Endothelial cell (in vitro differentiated cells): ENCODE results near the gene MED9. TPM values are rescaled to one million over a fixed set of nuclear protein-coding genes. Genes with fewer than 3 reads are reported as not detected.

Source experiments
- DNase-seq: peaks from one replicate; pipeline ENCODE4 v3.0.0; 2021; ENCODE audit warnings: low spot score
- H3K27ac Mint-ChIP-seq: one replicate; pipeline ENCODE4 v1.8.0; 2021; ENCODE audit warnings: mixed read lengths, inconsistent platforms; ENCODE audit not compliant: unreplicated experiment
- H3K27me3 Mint-ChIP-seq: one replicate; pipeline ENCODE4 v1.8.0; 2021; ENCODE audit warnings: mild to moderate bottlenecking, moderate library complexity, mixed read lengths, inconsistent platforms; ENCODE audit not compliant: unreplicated experiment
- H3K36me3 Mint-ChIP-seq: one replicate; pipeline ENCODE4 v1.8.0; 2021; ENCODE audit warnings: mild to moderate bottlenecking, low read depth, mixed read lengths, inconsistent platforms; ENCODE audit not compliant: unreplicated experiment
- H3K4me1 Mint-ChIP-seq: one replicate; pipeline ENCODE4 v1.8.0; 2021; ENCODE audit warnings: mild to moderate bottlenecking, mixed read lengths, inconsistent platforms; ENCODE audit not compliant: unreplicated experiment
- H3K4me3 Mint-ChIP-seq: one replicate; pipeline ENCODE4 v1.8.0; 2021; ENCODE audit warnings: mild to moderate bottlenecking, mixed read lengths, inconsistent platforms; ENCODE audit not compliant: unreplicated experiment
- H3K9me3 Mint-ChIP-seq: one replicate; pipeline ENCODE4 v1.8.0; 2021; ENCODE audit warnings: mixed read lengths, inconsistent platforms; ENCODE audit not compliant: unreplicated experiment
- total RNA-seq: library from RNA; stranded (reverse); fragmentation: NEBNext Ultra II Directional; extraction: Animal tissue kit (Norgen Biotek cat#: 25700); gene quantifications from one replicate; pipeline ENCODE4 v1.2.1, GENCODE V29; 2021; ENCODE audit not compliant: unreplicated experiment
- TF ChIP-seq, protein P1 (sequence below): fragments of 200-600 bp; sonication (generic); IDR thresholded peaks from one replicate; pipeline ENCODE4 v1.5.0; 2021; ENCODE audit warnings: antibody characterized with exemption; ENCODE audit not compliant: unreplicated experiment

Gene MED9
- total RNA-seq, 1 donor from 2014 or later: 14.2 TPM

DNA sequence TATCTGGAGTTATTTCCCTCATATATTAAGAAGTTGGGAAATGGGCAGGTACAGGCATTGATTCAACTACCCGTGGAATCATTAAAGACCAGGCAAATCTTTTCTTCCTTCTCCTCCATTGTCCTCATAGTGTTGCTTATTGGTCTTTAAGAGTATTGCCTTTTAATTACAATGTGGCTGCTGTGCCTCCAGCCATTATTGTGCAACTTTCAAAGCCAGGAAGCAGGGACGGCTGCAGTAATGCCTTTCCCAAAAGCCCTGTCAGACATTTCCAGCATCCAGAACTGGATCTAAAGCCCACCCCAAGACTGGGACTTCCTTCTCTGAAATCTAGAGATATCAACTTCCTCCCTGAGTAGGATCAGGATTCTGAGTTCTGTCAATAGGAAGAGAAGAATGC, 42.3 kb upstream of the MED9 start:
- no peak for DNase-seq
- no peaks in the 10 kb centered on the region for H3K36me3 Mint-ChIP-seq
- H3K9me3 Mint-ChIP-seq: peaks cover 3% of the 10 kb centered on the region
- no peaks in the 10 kb centered on the region for H3K4me1 Mint-ChIP-seq
- TF ChIP-seq, protein P1, sequence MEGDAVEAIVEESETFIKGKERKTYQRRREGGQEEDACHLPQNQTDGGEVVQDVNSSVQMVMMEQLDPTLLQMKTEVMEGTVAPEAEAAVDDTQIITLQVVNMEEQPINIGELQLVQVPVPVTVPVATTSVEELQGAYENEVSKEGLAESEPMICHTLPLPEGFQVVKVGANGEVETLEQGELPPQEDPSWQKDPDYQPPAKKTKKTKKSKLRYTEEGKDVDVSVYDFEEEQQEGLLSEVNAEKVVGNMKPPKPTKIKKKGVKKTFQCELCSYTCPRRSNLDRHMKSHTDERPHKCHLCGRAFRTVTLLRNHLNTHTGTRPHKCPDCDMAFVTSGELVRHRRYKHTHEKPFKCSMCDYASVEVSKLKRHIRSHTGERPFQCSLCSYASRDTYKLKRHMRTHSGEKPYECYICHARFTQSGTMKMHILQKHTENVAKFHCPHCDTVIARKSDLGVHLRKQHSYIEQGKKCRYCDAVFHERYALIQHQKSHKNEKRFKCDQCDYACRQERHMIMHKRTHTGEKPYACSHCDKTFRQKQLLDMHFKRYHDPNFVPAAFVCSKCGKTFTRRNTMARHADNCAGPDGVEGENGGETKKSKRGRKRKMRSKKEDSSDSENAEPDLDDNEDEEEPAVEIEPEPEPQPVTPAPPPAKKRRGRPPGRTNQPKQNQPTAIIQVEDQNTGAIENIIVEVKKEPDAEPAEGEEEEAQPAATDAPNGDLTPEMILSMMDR: no peak
- no peak overlapping the region for H3K4me3 Mint-ChIP-seq
- H3K27me3 Mint-ChIP-seq: peaks cover 2% of the 10 kb centered on the region
- no peak overlapping the region for H3K27ac Mint-ChIP-seq

DNA sequence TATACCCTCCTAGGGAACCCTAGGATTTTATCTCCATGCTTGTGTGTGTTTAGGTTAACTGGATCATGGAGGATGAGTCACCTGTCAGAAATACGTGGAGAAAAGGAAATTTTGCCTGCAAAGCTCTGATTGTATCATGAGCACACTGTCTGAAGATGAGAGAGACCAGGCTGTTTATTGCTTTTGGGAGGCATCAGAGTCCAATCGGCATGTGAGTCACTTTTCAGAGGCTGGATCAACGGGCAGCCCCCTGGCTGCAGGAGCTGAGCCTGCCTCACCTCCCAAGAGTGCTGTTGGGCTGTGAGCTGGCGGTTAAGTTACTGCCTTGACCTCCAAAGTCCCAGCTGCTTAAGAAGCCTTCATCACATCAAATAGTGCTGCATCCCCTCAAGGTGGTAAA, 41.5 kb upstream of the MED9 start:
- H3K27ac Mint-ChIP-seq: no peak overlapping the region
- peaks cover 2% of the 10 kb centered on the region for H3K27me3 Mint-ChIP-seq
- peaks cover 3% of the 10 kb centered on the region for H3K9me3 Mint-ChIP-seq
- no peaks in the 10 kb centered on the region for H3K36me3 Mint-ChIP-seq
- H3K4me1 Mint-ChIP-seq: no peaks in the 10 kb centered on the region
- TF ChIP-seq, protein P1: no peak
- H3K4me3 Mint-ChIP-seq: no peak overlapping the region
- no peak for DNase-seq

DNA sequence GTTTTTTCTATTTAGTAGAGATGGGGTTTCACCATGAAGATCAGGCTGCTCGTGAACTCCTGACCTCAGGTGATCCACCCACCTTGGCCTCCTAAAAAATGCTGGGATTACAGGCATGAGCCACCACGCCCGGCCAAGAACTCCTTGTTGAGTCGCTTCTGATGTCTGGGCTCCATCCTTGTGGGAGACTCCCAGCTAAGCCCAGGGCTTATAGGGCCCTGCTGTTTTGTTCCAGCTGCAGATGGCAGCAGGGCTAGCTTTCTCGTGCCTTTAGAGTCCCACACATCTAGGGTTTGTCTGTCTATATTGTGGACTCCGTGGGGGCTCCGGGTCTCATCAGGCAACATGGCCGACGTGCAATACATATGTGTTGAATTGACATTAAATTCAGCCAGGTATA, 39.3 kb upstream of the MED9 start:
- H3K9me3 Mint-ChIP-seq: peaks cover 3% of the 10 kb centered on the region
- H3K27ac Mint-ChIP-seq: no peak overlapping the region
- DNase-seq: no peak
- H3K4me1 Mint-ChIP-seq: no peaks in the 10 kb centered on the region
- H3K27me3 Mint-ChIP-seq: peaks cover 2% of the 10 kb centered on the region
- TF ChIP-seq, protein P1: no peak
- H3K36me3 Mint-ChIP-seq: no peaks in the 10 kb centered on the region
- H3K4me3 Mint-ChIP-seq: no peak overlapping the region

DNA sequence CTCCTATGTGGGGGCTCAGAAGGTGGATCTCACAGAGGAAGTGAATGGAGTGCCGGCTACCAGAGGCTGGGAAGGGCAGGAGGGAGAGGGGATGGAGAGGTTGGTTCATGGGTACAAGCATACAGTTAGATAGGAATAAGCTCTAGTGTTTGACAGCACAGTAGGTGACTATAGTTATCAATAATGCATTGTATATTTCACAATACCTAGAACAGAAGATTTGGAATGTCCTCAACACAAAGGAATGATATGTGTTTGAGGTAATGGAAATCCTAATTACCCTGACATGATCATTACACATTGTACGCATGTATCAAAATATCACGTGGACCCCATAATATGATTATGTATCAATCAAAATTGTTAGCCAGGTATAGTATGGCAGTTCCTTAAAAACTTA, 38.9 kb upstream of the MED9 start:
- no peaks in the 10 kb centered on the region for H3K4me1 Mint-ChIP-seq
- peaks cover 3% of the 10 kb centered on the region for H3K9me3 Mint-ChIP-seq
- no peak for DNase-seq
- TF ChIP-seq, protein P1: no peak
- no peak overlapping the region for H3K27ac Mint-ChIP-seq
- no peak overlapping the region for H3K4me3 Mint-ChIP-seq
- H3K36me3 Mint-ChIP-seq: no peaks in the 10 kb centered on the region
- peaks cover 2% of the 10 kb centered on the region for H3K27me3 Mint-ChIP-seq

DNA sequence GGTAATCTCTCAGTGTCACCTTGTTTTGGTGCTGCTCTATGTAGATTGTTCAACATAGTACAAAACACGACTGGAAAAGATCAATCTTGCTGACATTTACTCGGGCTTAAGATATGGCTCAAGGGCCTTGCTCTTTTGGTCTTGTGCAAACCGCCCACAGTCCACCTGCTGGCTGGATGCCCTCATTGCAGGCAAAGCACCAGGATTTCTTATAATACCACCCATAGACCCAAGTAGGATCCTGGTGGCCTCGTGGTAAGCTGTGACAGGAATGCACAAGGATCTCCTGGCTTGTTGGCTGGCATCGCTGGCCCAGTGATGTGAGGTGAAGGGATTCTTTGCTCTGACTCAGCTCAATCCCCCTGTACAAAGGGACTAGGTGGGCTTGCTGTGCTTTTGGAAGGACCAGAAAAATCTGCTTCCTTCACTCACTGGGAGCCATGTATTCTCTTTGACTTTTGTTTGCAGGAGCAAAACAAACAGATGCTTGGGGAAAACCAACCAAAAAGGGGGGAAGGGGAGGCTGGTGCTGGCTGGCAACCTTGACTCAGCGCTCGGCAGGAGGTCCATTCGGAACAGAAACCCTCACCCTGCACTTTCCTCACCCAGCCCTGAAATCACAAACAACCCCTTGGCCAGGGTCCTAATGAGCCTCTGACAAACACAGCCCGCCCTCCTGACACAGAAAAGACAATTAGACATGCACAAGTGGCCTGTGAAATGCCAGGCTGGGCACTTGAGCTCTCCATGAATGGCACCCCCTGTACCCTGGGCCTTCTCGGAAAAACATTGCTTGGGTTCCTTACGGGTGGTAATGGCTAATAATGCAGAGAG, 36.6 kb upstream of the MED9 start:
- no peak overlapping the region for H3K27ac Mint-ChIP-seq
- TF ChIP-seq, protein P1: peak; percentile 85
- peak; percentile 68 for DNase-seq

More for the DNA sequence above, 36.6 kb upstream of the MED9 start:
- no peaks in the 10 kb centered on the region for H3K27me3 Mint-ChIP-seq
- H3K4me1 Mint-ChIP-seq: no peaks in the 10 kb centered on the region
- no peaks in the 10 kb centered on the region for H3K36me3 Mint-ChIP-seq
- no peak overlapping the region for H3K4me3 Mint-ChIP-seq
- no peaks in the 10 kb centered on the region for H3K9me3 Mint-ChIP-seq
